ENCODE results near the gene CELF2. TPM values are rescaled to one million over a fixed set of nuclear protein-coding genes. Genes with fewer than 3 reads are reported as not detected.

CELF2 gene
- total RNA-seq, 1 experiment from 2014 or later: 28.7 TPM

GRCh38 chr10:11020548-11020942 lies 2.9 kb downstream of the CELF2 start:
- no peaks in the 10 kb centered on the region for H3K79me2 ChIP-seq (ENCODE audit: insufficient read depth, low read length)
- WGBS (ENCODE audit: extremely low coverage, insufficient read length, low lambda C conversion rate): no CpG with 5 or more reads among the region's 6 CpGs
- H3K27me3 Mint-ChIP-seq (ENCODE audit: low read depth): peaks cover 31% of the 10 kb centered on the region

More at GRCh38 chr10:11020548-11020942, 2.9 kb downstream of the CELF2 start:
- H3K4me1 Mint-ChIP-seq: peaks cover 41 to 43% of the 10 kb centered on the region in 2 experiments
- Histone ChIP-seq H3T11ph (ENCODE audit: low read length) (no peak overlapping the region), H4K5ac (ENCODE audit: insufficient read length, low read depth, low read length) (no peak overlapping the region), H2BK20ac (ENCODE audit: low read depth, low read length, poor library complexity, severe bottlenecking) (no peak overlapping the region), H3K27me3 (ENCODE audit: insufficient read depth, low read length) (peaks cover 2% of the 10 kb centered on the region; the same call in 1 of the 2 replicates), H3K4me1 (ENCODE audit: insufficient read depth, low read length) (no peaks in the 10 kb centered on the region), H4K20me1 (ENCODE audit: control insufficient read depth, insufficient read depth, insufficient read length) (no peaks in the 10 kb centered on the region), H2AK5ac (ENCODE audit: insufficient read length, low read length) (no peak overlapping the region), H2BK15ac (ENCODE audit: low read depth, low read length) (no peak overlapping the region), H3K56ac (ENCODE audit: insufficient read length, low read depth, low read length) (no peak overlapping the region), H2BK12ac (ENCODE audit: insufficient read length, low read depth, low read length) (no peak overlapping the region), H3K23ac (ENCODE audit: insufficient read length, low read depth, low read length) (no peak overlapping the region), H3K27ac (ENCODE audit: insufficient read length, low read depth, low read length) (no peak overlapping the region), H3K4ac (ENCODE audit: low read depth, low read length) (no peak overlapping the region), H3K9me3 (ENCODE audit: control insufficient read depth, low read depth, low read length) (no peaks in the 10 kb centered on the region), H3K23me2 (ENCODE audit: insufficient read length, low read depth, low read length, poor library complexity, severe bottlenecking) (peaks cover 8% of the 10 kb centered on the region), H3K4me2 (ENCODE audit: insufficient read depth, insufficient read length, low read length) (no peak overlapping the region), H2AFZ (ENCODE audit: low read length) (no peak overlapping the region), H3K14ac (ENCODE audit: insufficient read depth, low read length) (no peak overlapping the region), H2BK5ac (ENCODE audit: insufficient read length, low read length) (no peak overlapping the region), H3K9ac (ENCODE audit: extremely low read depth, insufficient read length, low read length) (no peak overlapping the region), H3K18ac (ENCODE audit: insufficient read length, low read depth, low read length) (no peak overlapping the region), H4K91ac (ENCODE audit: insufficient read length, low read depth, low read length) (no peak overlapping the region), H2BK120ac (ENCODE audit: low read depth, low read length, poor library complexity, severe bottlenecking) (no peak overlapping the region), H4K8ac (replicated peaks; ENCODE audit: insufficient read length, low read depth, low read length) (no peak overlapping the region), H3K79me1 (ENCODE audit: insufficient read depth, low read depth, low read length, poor library complexity, severe bottlenecking) (no peaks in the 10 kb centered on the region)
- H3K36me3 Mint-ChIP-seq (ENCODE audit: insufficient read depth in 1 of 3, low read depth in 3 of 3): no peaks in the 10 kb centered on the region
- no peaks in the 10 kb centered on the region for H3K9me3 Mint-ChIP-seq
- TF ChIP-seq CTCF (conservative IDR thresholded peaks at IDR 0.05): no peak
- DNase-seq: no peak
- H3K27ac Mint-ChIP-seq: no peak overlapping the region
- no peak overlapping the region for H3K4me3 Mint-ChIP-seq
